GM19324 (cell line): Measurements from ENCODE around the gene MLLT3.
A peak's percentile ranks its signal among the peaks of the same experiment; 100 is the strongest.

ENCODE experiments used
- ATAC-seq: cut with Tn5 transposase; IDR thresholded peaks from one replicate; pipeline ENCODE4 v1.9.1; 2021; ENCODE audit warnings: mild to moderate bottlenecking, moderate library complexity; ENCODE audit not compliant: unreplicated experiment, low FRiP score

Gene MLLT3

GRCh38 chr9:20488691-20489090 is 133.6 kb downstream of the MLLT3 start:
- ATAC-seq, result no peak

GRCh38 chr9:20486552-20486951 is 135.7 kb downstream of the MLLT3 start:
- no peak for ATAC-seq

GRCh38 chr9:20481437-20481836 is 140.9 kb downstream of the MLLT3 start:
- no peak for ATAC-seq

GRCh38 chr9:20480249-20480648 is 142.1 kb downstream of the MLLT3 start:
- no peak for ATAC-seq

GRCh38 chr9:20479419-20480155 is 142.7 kb downstream of the MLLT3 start:
- ATAC-seq, result peak; percentile 54

- no peak for ATAC-seq
These were observed 143.5 kb downstream of the MLLT3 start for GRCh38 chr9:20478786-20479185.

GRCh38 chr9:20477940-20478620 is 144.2 kb downstream of the MLLT3 start:
- no peak for ATAC-seq

GRCh38 chr9:20476912-20477521 is 145.3 kb downstream of the MLLT3 start:
- ATAC-seq, result no peak

- no peak for ATAC-seq
These were observed 147.8 kb downstream of the MLLT3 start for GRCh38 chr9:20474496-20474895.

- ATAC-seq, result no peak
These were observed 148.7 kb downstream of the MLLT3 start for GRCh38 chr9:20473515-20474013.

- ATAC-seq, result no peak
These were observed 149.8 kb downstream of the MLLT3 start for GRCh38 chr9:20472342-20473045.

GRCh38 chr9:20466328-20467008 is 155.8 kb downstream of the MLLT3 start:
- no peak for ATAC-seq

- no peak for ATAC-seq
These were observed 158.1 kb downstream of the MLLT3 start for GRCh38 chr9:20464242-20464641.

- no peak for ATAC-seq
These were observed 158.5 kb downstream of the MLLT3 start for GRCh38 chr9:20463823-20464222.

- ATAC-seq, result no peak
These were observed 159.9 kb downstream of the MLLT3 start for GRCh38 chr9:20462410-20462809.

GRCh38 chr9:20447291-20447690 is 175.0 kb downstream of the MLLT3 start:
- ATAC-seq, result no peak

- no peak for ATAC-seq
These were observed 176.1 kb downstream of the MLLT3 start for GRCh38 chr9:20446248-20446647.

GRCh38 chr9:20442461-20443319 is 179.6 kb downstream of the MLLT3 start:
- no peak for ATAC-seq

GRCh38 chr9:20441711-20442423 is 180.4 kb downstream of the MLLT3 start:
- no peak for ATAC-seq
